ENCODE measurements around the gene RGS7. TPM values are rescaled to one million over a fixed set of nuclear protein-coding genes. Genes with fewer than 3 reads are reported as not detected.

Gene RGS7
- total and polyA plus RNA-seq, 2 of the 4 experiments (the other 2 are of a cell fraction) = 0.58 to 0.72 TPM

GRCh38 chr1:241272828-241273227 lies 84.2 kb downstream of the RGS7 start:
- ChIA-PET POLR2A (ENCODE audit: unreplicated experiment) (no interaction called here), CTCF (no interaction called here)
- Histone ChIP-seq H3K4ac (ENCODE audit: low read depth, low read length) (no peak overlapping the region), H2BK5ac (ENCODE audit: low read depth, low read length, poor library complexity, severe bottlenecking) (no peak overlapping the region), H2AFZ (replicated peaks; ENCODE audit: low read length, poor library complexity) (no peak overlapping the region), H3K23ac (ENCODE audit: low read depth, low read length) (no peak overlapping the region), H3K36me3 (ENCODE audit: control insufficient read depth, insufficient read depth, low read length) (no peaks in the 10 kb centered on the region), H4K20me1 (ENCODE audit: insufficient read depth, low read length) (no peaks in the 10 kb centered on the region), H3K27ac (ENCODE audit: insufficient read depth, low read length) (no peak overlapping the region), H3K56ac (ENCODE audit: extremely low read depth, insufficient read depth, low read length) (no peak overlapping the region), H3K9ac (ENCODE audit: low read depth, low read length) (no peak overlapping the region), H2BK20ac (ENCODE audit: low read depth, low read length) (no peak overlapping the region), H3K4me3 (ENCODE audit: insufficient read depth, low read depth, low read length) (no peak overlapping the region), H3K14ac (replicated peaks; ENCODE audit: low read depth, low read length) (no peak overlapping the region), H3K27me3 (ENCODE audit: control insufficient read depth, insufficient read depth, low read length) (no peaks in the 10 kb centered on the region), H2AK9ac (replicated peaks; ENCODE audit: low read depth, low read length, poor library complexity) (no peak overlapping the region), H3K79me1 (ENCODE audit: low read depth in 1 of 2, low read length in 2 of 2) (no peaks in the 10 kb centered on the region), H4K5ac (ENCODE audit: low read depth, low read length) (no peak overlapping the region), H3K4me2 (ENCODE audit: low read depth, low read length) (no peak overlapping the region), H4K8ac (ENCODE audit: low read depth in 2 of 2, low read length in 2 of 2) (no peak overlapping the region), H3K9me3 (ENCODE audit: control insufficient read depth, insufficient read depth, low read length) (peaks cover 11% of the 10 kb centered on the region; the same call in 1 of the 2 replicates), H4K91ac (ENCODE audit: insufficient read depth, low read depth, low read length) (no peak overlapping the region), H3K4me1 (ENCODE audit: control insufficient read depth, insufficient read depth, low read length) (no peaks in the 10 kb centered on the region), H2BK120ac (ENCODE audit: low read depth, low read length) (no peak overlapping the region), H2AK5ac (ENCODE audit: low read depth, low read length) (no peak overlapping the region), H3K9me1 (ENCODE audit: insufficient read depth, low read length) (no peaks in the 10 kb centered on the region), H3K18ac (ENCODE audit: low read depth, low read length) (no peak overlapping the region), H2BK15ac (ENCODE audit: low read depth, low read length) (no peak overlapping the region)
- BruUV-seq (replicated peaks) = no TSS peak
- intact Hi-C loops (cut with micrococcal nuclease) (no loop called here), in situ Hi-C loops (cut with MboI; ENCODE audit: low sequenced_read_pairs) (no loop called here), dilution Hi-C loops (cut with HindIII; ENCODE audit: low sequenced_read_pairs, unreplicated experiment) (no loop called here)
- DNase-seq (no peak), ATAC-seq (ENCODE audit: low read depth) (no peak)
- no peak for TF ChIP-seq USF2 (IDR thresholded peaks at IDR 0.05; ENCODE audit: low read depth, low read length)

All from IMR-90 (cell line).